ENCODE results near the gene SH3GL3. TPM values are rescaled to one million over a fixed set of nuclear protein-coding genes. Genes with fewer than 3 reads are reported as not detected.

Gene SH3GL3
- total and polyA plus RNA-seq, 2 of the 13 experiments (the other 11 are each of a cell fraction or from before 2014, with no cell fraction given): not detected

GRCh38 chr15:83457149-83457548 is 10.0 kb downstream of the SH3GL3 start (continued):
- TF ChIP-seq TCF7 (IDR thresholded peaks at IDR 0.05; ENCODE audit: low read depth) (no peak), HNRNPH1 (optimal IDR thresholded peaks at IDR 0.05; ENCODE audit: low read depth, low read length) (no peak), SRSF1 (optimal IDR thresholded peaks at IDR 0.05; ENCODE audit: low read depth, low read length) (no peak), RFX5 (IDR thresholded peaks at IDR 0.05; ENCODE audit: low read depth, low read length) (no peak), MIER2 (CRISPR knock-in tag; IDR thresholded peaks at IDR 0.05) (no peak), SAFB2 (CRISPR knock-in tag; IDR thresholded peaks at IDR 0.05; ENCODE audit: borderline replicate concordance, low read depth) (no peak), CTCF (CRISPR knock-in tag; IDR thresholded peaks at IDR 0.05) (no peak), BRD4 (CRISPR knock-in tag; IDR thresholded peaks at IDR 0.05) (no peak), HBP1 (CRISPR knock-in tag; IDR thresholded peaks at IDR 0.05; ENCODE audit: low read depth) (no peak)

- H3K4me2 ChIP-seq (ENCODE audit: low read depth, low read length): no peak overlapping the region
- peaks cover 0 to 1% of the 10 kb centered on the region in 2 experiments; a peak in 1 of 5 replicates for H3K27me3 ChIP-seq (ENCODE audit: control insufficient read depth in 1 of 2, insufficient read depth in 2 of 2, low read length in 2 of 2)
- 0% methylated on average over 3 of the region's 3 CpGs for WGBS (ENCODE audit: low lambda C conversion rate)
- POLR2A ChIA-PET: no interaction called here
- no peak for FAIRE-seq
- H3K27ac ChIP-seq (ENCODE audit: extremely low read length, insufficient read depth, low read length): no peak overlapping the region
- H3K9ac ChIP-seq (ENCODE audit: insufficient read depth, low read depth, low read length): no peak overlapping the region
- H3K79me2 ChIP-seq (ENCODE audit: insufficient read depth, low read length): no peaks in the 10 kb centered on the region
- no peak for TF ChIP-seq MXD3 (CRISPR knock-in tag; IDR thresholded peaks at IDR 0.05)
- no peak for TF ChIP-seq ELF1 (CRISPR knock-in tag; IDR thresholded peaks at IDR 0.05)
- no peak for TF ChIP-seq ZNF775 (CRISPR knock-in tag; IDR thresholded peaks at IDR 0.05; ENCODE audit: borderline replicate concordance)
- TF ChIP-seq TERF1 (CRISPR knock-in tag; IDR thresholded peaks at IDR 0.05): no peak
- no peak for TF ChIP-seq CC2D1A (CRISPR knock-in tag; IDR thresholded peaks at IDR 0.05)
- TF ChIP-seq ZNF563 (CRISPR knock-in tag; IDR thresholded peaks at IDR 0.05): no peak
- no peak for TF ChIP-seq ZNF317 (CRISPR knock-in tag; IDR thresholded peaks at IDR 0.05)
- no peak for TF ChIP-seq HNRNPL (IDR thresholded peaks at IDR 0.05; ENCODE audit: low read depth, low read length)
- H2AFZ ChIP-seq (ENCODE audit: low read length): no peak overlapping the region
- CTCF ChIA-PET (ENCODE audit: low intra/inter-chr PET ratio, low total read pairs): no interaction called here
- H3K36me3 ChIP-seq (replicated peaks in 1 of 2; ENCODE audit: control insufficient read depth in 1 of 2, insufficient read depth in 2 of 2, low read length in 2 of 2): no peaks in the 10 kb centered on the region
- intact Hi-C loops (cut with micrococcal nuclease; ENCODE audit: unreplicated experiment) (no loop called here), in situ Hi-C loops (cut with HindIII; ENCODE audit: extremely low pct_ligation_motif_present, low pct_unique_long_range_greater_than_20kb) (no loop called here)
- no TSS peak for BruUV-seq (replicated peaks)
- ATAC-seq: no peak
- no peaks in the 10 kb centered on the region for H3K4me1 ChIP-seq (ENCODE audit: insufficient read depth, low read length)
- H3K9me3 ChIP-seq (ENCODE audit: low read length): no peaks in the 10 kb centered on the region
- H3K4me3 ChIP-seq (replicated peaks in 1 of 3; ENCODE audit: insufficient read depth in 1 of 3, low read depth in 2 of 3, low read length in 3 of 3): no peak overlapping the region
- no peaks in the 10 kb centered on the region for H4K20me1 ChIP-seq (ENCODE audit: insufficient read depth, low read length)
- DNase-seq (ENCODE audit: low spot score): no peak
Observed at GRCh38 chr15:83458381-83458780, 11.2 kb downstream of the SH3GL3 start.

Data from HepG2 (cell line).